NCI-H2107 treated with DMSO at 0.1 percent for 48 hours (cell line): ENCODE data around the gene CLCN7.

ENCODE experiments used
- DNase-seq: peaks from one replicate; lab custom pipeline; 2025; ENCODE audit not compliant: unreplicated experiment; lab: John Stamatoyannopoulos, UW

CLCN7 gene

DNA sequence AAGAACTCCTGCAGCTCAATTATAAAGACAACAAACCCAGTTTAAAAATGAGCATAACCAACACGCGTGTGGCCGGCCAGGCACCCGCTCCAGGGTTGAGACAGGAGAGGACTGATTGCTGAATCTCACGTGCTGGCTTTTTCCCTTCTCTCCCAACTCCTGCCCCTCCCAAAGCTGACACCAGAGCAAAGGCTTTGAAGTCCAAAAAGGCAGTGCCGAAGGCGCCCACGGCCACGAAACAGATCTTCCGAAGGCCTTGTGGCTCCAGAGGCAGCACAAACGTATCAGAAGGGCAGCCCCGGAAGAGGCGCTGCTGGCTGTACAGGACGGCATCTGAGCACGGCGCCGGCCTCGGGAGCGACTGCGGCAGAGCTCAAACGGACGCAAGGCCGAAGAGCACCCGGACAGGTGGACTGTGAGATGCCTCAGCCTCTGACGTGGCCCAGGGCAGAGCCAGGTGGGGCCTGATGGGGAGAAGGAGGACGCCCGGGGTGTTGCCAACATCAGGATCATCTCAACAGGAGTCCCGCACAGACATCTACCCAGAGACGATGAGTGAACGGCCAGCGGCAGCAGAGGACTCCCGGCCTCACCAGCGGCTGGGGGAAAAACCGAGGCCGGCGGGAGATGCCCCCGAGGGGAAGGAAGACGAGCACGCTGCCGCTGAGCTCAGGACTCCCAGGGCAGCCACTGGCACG, 10.5 kb downstream of the CLCN7 start:
- no peak for DNase-seq

DNA sequence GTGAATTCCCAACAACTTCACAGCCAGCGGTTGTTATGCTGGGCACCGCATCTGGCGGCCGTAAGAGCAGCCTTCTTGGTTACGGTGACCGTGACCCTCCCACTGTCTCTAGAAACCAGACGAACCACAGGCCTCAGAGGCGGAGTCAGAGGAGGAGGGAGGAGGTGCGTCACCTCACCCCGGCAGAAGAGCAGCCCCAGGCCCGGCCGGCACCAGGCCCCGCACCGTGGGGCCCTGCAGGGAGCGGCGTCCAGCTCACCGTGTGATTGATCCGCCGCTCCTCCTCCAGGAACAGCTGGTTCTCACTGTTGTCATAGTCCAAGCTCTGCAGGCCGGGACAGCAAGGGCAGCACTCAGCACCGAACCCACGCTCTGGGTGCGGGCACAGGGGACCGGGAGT, 13.7 kb downstream of the CLCN7 start:
- no peak for DNase-seq

DNA sequence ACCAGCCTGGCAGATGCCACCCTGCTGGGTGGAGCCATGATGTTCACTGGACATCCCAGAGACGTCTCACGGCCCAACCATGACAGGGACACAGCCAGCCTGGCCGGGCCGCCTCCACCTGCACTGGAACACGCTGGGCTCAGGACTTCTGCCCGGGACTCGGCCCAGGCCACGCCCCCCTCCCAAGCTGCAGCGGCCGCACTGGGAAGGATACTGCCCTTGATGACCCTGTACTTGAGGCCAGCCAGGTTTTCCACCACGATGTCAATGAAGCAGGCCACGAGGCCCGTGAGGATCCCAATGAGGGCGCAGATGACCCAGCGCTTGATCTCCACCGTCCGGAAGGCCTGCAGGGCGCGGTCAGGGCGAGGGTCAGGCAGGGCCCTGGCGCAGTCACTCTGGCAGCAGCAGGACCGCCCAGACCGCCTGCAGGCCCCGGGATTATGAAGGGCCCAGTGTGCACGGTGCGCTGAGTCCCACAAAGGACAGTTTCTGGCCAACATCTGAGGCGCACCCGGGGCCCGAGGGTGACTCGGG, 14.2 kb downstream of the CLCN7 start:
- DNase-seq, result no peak

DNA sequence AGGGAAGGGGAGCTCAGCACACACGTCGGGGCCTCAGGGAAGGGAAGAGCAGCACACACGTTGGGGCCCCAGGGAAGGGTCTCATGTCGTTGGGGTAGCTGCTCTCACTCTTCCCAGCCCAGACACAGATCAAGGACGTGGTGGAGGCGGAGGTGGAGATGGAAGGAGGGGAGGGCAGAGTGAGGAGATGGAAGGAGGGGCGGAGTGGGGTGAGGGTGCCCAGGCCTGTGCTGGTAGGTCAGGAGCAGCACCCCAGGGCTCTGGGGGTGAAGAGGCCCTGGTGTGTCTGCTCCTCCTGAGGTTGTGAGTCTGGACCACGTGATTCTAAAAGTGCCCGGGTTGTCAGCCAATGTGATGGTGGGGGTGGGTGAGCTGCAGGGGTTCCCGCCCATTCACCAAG, 14.9 kb downstream of the CLCN7 start:
- no peak for DNase-seq

DNA sequence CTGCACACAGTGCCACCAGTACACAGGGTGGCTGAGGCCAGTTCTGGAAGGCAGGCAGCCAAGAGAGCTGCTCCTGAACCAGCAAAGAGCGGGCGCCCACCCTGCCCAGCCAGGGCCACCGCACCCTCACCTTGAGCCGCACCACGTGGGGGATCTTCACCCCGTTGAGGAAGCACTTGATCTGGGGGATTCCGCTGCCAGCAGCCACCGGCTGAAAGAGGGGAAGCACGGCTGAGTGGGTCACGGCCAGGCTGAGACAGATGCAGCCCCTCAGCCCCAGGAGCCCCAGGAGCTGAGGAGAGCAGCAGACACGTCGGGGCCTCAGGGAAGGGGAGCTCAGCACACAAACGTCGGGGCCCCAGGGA, 15.9 kb downstream of the CLCN7 start:
- DNase-seq, result no peak

DNA sequence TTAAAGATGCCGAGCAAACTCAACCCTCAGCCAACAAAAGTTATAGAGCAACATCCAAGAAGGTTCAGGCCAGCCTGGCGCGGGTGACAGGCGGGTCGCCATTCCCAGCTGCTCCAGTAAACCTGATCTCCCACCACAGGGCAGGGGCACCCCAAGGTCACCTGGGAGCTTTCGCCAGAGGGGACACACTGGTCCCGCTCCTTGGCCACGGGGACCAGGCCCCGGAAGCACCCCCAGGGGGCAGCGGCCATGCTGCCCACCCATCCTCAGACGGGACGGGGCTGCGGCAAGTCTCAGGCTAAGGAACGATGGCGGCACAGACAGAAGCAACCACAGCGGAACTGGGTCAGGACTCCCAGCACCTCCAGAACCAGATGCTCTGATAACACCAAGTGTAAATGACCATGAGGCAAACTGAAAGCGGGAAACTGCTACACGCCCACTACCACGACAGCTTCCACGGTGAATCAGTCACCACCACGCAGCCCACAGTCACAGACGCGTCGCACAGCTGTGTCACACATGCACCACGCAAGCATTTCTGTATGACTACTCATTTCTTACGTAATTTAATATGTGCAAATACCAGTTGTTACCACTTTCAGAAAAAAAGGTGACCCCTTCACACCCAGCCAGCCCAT, 16.4 kb downstream of the CLCN7 start:
- no peak for DNase-seq

DNA sequence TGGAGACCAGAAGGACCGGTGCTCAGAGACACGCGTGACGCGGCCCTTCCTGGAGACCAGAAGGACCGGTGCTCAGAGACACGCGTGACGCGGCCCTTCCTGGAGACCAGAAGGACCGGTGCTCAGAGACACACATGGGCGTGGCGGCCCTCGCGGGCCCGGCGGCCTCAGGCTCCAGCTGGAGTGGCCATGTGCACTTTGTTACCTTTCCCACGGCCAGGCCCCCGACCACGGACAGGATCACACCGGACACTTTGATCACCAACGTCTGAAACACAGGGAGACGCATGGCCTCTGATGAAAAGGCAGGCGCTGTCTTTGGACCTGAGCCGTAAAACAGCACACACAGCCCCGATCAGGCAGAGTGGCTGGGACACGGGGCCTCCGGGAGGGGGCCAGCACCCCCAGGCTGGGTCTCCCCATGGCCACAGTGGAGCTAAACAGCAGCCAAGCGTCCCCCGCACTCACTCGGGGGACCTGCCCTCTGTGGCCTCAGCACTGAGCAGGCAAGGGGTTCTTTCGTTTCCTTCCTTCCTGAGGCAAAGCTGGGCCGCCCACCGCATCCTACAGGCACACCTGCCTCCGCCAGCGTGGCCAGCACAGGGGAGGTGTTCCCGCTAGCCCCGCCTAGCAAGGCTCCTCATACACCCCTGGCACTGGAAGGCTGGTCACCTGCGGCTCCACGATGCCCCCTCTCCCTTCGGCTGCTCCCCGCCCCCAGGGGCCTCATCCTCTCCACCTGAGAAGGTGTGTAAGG, 17.2 kb downstream of the CLCN7 start:
- no peak for DNase-seq

DNA sequence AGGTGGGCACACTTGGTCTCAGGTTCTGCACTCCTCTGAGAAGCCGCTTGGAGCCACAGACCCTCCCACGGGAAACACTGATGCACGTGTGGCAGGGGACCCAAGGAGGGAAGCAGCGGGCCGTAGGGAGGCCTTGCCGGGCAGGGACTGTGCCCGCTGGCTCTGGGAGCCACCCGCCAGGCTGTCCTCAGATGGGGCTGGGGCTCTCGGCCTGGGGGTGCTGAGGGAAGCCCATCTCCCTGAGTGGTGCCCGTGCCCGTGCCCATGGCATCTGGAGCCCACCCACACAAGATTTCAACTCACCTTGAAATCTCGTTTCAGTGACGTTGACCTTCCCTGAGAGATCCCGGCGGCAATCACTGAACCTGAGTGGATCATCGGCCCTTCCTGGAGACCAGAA, 17.9 kb downstream of the CLCN7 start:
- no peak for DNase-seq

DNA sequence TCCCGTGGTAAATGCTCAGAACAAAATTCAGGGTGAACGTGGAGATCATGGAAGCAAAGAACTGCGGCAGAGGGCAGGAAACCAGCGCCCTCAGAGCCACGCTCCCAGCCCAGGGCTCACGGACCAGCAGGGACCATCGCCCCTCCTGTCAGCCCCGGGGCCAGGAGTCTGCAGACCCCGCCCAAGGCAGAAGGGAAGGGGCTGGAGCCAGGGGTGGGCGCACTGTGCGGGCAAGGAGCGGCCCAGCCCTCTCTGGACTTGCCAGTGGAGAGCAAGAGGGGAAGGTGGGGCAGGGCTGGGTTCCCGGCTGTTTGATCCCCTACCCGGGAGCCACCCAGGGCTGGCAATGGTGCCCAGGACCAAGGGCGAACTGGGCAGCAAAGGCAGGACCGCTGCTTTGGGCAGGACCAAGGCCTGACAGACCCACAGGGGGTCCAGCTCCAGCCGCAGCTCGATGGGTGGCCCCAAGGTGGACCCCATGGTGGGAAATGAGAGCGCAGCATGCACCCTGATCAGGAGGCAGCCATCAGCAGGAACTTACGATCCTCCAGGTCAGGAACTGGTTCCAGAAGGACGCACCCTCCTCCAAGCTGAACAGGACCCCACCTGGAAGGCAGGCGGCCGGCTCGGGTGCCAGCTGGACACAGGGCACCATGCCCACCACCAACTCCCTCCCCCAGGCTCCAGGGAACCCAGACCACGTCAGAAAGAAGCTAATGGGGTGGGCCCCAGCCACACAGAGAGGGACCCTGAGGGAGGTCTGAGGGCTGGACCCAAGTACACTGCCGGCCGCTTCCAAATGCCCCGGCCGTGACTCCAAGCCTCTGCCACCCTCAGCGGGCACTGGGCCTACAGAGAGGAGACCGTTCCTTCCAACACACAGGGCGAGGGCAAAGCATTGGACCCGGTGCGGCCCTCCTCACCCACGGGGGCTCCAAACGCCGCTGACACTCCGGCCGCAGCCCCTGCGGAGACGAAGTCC, 19.3 kb downstream of the CLCN7 start:
- no peak for DNase-seq

DNA sequence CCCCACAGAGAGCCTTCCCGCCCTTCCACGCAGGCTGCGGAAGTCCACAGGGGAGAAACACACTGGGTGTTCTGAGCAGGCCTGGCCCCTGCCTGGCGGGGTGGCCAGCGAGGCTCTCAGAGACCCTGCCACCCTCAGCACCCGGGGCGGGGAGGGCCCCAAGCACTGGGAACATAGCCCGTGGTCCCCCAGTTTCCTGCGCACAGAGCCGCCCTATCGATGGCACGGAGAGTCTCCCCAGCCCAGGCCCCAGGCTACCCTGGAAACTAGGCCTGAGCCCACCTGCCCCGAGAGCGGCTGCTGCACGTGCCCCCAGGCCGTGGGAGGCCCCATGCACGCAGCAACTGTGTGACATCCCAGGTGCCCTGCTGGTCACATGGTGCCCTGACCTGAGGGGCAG, 20.3 kb downstream of the CLCN7 start:
- no peak for DNase-seq

DNA sequence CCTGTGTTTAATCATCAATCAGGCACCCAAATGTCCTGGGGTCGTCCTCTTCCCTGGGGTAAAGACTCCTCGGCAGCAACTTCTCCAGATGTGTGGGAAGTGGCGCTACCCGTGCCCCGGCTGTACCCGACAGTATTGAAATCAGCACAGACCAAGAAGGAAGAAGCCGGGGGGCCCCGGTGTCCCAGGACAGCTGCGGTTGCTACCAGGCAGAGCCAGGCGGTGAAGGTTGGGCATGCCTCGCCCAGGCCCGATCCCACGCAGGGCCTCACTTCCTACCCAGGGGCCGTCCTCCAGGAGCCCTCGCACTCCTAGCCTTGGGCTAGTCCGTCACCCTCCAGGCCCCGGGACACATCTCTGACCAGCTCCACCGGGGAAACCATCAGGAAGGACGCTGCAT, 21.5 kb downstream of the CLCN7 start:
- DNase-seq, result no peak

DNA sequence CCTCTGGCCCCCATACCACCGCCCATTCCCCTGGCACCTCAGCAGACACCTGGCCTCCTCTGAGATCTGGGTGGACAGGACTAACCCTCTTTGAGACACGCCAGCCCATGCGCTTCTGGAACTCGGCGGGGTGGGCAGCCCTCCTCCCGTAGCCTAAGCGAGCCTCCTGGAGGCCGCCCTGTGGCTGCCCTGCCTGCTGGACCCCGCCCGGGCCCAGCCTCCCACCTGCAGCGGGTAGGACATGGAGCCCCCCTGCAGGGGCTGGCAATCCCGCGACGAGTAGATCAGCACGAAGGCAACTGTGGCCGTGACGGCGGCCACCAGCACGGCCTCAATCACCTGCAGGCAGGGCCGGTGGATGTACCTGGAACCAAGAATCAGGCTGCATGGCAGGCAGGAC, 22.3 kb downstream of the CLCN7 start:
- no peak for DNase-seq

DNA sequence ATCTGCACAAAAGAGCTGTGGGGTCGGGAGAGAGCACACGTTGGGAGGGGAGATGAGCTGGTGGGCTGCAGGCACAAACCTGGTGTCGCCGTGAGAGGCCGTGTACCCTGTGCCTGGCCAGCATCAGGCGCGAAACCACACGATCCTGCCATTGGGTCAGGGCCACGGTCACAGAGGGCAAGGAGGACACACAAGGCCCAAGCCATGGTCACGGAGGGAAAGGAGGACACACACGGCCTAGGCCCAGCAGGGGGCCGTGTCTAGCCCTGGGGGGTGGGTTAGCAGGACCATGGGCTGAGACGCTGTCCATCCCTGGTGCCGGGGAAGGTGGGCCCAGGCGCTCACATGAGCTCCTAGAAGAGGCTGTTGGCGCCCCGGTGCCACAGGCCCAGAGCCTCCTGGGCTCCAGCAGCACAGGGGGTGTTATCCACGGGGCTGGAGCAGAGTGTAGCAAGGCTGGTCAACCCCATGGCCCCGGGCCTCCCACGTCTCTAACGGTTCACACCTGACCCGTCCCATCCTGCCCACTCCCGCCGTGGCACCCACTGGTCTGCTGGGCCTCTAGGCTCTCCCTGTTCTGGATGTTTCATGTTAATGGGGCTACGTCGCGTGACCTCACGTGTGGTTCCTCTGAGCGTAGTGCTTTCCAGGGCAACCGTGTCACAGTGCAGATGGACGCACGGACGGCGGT, 23.0 kb downstream of the CLCN7 start:
- DNase-seq, result no peak

DNA sequence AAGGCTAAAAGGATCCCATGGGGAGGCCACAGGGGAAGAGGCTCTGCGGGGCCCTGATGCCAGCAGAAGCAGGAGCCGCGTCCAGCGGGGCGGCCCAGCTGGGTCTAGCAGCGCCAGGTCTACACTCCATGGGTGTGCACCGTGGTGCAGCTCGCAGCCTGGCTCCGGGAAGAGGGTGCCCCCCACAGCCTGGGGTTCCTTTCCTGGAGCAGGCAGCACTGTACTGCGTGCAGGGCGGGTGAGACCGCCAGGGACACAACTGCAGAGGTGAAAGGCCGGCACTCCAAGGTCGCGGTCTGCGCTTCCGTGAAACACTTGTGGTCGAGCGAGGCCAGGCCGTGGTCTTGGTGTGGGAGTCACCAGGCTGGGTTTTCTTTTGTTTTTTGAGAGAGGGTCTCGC, 24.0 kb downstream of the CLCN7 start:
- DNase-seq, result no peak

DNA sequence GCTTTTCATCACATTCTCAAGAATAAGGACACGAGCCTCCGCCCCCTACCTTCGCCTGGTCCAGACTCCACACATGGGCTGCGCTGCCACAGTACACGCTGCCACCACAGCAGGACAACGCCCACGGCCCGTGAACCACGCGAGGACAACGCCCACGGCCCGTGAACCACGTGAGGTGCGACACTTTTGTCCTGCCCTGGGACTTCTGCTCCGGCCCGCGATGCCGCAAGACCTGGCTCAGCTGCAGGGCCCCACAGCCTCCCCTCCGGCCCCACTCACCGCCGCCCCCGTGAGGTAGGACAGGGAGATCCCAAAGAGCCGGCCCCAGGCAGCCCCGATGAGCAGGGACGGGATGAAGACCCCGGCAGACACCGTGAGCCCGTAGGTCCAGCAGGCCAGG, 24.6 kb downstream of the CLCN7 start:
- no peak for DNase-seq

DNA sequence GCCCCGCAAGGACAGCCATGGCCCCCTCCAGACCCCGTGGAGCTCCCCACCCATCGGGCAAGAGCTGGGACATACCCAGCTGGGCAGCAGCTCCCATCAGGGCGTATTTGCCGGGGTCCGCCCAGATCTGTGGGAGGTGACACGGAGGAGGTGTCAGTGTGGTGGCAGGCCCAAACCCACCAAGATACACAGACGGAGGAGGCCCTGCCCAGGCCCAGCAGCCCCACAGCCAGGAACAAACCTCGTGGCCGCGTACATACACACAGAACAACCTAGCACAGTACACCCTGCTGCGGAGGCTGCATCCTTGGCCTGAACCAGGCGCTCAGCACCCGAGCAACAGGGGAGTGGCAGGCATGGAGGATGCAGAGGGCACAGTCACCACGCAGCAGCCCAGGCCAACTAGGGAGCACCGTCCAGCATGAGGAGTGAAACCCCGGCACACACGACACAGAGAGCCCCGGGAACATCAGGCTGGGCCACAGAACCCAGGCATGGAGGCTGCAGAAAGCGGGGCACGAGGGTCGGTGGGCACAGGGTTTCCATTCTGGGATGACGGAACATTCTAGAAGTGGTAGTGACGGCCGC, 25.5 kb downstream of the CLCN7 start:
- DNase-seq, result no peak

DNA sequence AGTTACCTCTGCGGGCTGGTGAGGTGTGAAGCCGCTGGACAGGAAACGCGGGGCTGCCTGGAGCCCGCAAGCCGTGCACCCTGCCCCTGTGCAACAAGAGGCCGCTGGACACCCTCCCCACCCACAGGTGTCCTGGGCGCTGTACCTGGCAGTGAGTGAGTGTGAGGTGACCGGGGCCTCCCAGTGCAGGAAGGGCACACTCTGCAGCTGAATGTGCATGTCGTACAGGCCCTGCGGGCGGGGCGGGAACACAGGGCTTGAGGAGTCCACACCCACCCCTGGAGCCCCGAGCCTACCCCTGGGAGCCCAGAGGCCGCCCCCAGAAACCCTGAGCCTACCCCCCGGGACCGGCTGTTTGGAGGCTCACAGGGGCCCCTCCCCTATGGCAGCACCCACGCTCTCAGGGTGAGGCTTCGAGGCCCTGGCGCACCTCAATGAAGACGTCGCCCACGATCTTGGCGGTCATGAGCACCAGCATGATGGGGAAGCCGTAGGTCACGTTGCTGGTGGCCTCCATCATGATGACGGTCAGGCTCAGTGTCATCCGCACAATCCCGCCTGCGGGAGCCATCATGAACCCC, 26.2 kb downstream of the CLCN7 start:
- no peak for DNase-seq

DNA sequence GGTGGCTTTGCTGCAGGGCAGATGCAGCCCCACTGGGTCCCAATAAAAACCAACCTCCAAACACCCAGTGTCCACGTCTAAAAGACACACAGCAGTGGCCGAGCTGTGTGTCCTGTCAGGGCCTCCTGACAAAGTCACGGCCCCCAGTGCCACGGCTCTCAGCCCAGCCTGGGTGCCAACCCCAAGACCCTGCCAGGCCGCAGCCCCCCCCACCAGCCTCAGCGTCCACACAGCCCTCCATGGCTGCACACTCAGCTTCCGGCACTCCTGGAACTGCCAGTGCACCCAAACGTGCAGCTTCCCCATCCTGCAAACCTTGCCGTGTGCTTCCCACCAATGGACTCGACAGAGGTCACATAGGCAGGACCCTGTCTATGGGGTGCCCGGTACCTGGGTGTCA, 26.9 kb downstream of the CLCN7 start:
- DNase-seq, result no peak

DNA sequence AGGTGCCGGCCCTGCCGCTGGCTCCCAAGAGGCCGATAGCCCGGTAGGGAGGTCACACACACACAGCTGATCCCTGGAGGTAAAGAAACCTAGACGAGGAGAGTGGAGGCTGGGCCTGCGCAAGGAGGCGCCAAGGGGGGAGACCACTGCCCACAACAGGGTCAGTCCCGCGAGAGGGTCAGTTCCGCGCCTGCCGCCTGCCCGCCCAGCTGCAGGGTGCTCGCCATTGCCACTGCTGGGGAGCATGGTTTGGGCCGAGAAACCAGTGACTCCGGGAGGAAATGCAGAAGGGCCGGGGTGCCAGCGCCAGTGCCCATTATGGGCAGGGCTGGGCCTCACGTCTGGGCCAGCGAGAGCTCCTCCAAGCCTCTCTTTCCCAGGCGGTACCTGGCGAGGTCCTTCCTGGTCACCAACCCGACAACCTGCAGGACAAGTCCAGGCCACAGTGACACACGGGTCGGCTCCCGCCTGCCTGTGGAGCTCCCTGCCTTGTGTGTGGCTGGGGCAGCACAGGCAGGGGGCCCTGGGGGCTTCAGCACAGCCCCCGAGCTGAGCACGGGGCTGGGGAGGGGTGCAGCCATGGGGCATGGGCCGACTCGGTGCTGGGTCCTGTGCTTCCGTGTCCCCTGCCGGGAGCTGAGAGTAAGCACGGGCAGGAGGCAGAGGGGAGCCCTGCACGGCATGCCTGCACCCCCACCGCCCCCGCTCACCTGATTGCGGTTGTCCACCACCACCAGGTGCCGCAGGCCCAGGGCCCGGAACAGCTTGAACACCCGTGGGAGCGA, 28.3 kb downstream of the CLCN7 start:
- no peak for DNase-seq
